ENCODE results near the gene HYAL4.
A peak's percentile ranks its signal among the peaks of the same experiment; 100 is the strongest.
"Not testable (repeated sequence)": the region's sequence is repeated elsewhere in the genome, so short reads cannot be mapped to it uniquely, and the experiment has no call there.

HYAL4 gene

GRCh38 chr7:123820864-123821263 lies 24.1 kb upstream of the HYAL4 start:
- POLR2A ChIA-PET, result no interaction called here
- TF ChIP-seq CTCF (IDR thresholded peaks at IDR 0.05; ENCODE audit: control extremely low read depth, extremely low read depth, low read depth, missing control alignments), result no peak
- CTCF ChIA-PET, result interaction anchor here (1.0 kb wide), 1 partner anchor 28 kb away, joined by 4 read pairs; no protein-coding TSS in a partner anchor
- no peak for DNase-seq (ENCODE audit: extremely low spot score)

- ChIA-PET POLR2A (no interaction called here), CTCF (interaction anchor here (1.0 kb wide), 1 partner anchor 28 kb away, joined by 4 read pairs; no protein-coding TSS in a partner anchor)
- no peak for DNase-seq (ENCODE audit: extremely low spot score)
- no peak for TF ChIP-seq CTCF (IDR thresholded peaks at IDR 0.05; ENCODE audit: control extremely low read depth, extremely low read depth, low read depth, missing control alignments)
Measured at GRCh38 chr7:123821320-123821719, 23.6 kb upstream of the HYAL4 start.

GRCh38 chr7:123823898-123824753 lies 20.8 kb upstream of the HYAL4 start:
- CTCF ChIA-PET, result interaction anchor here (1.2 to 5.4 kb wide), 5 partner anchors 9 to 48 kb away, joined by 5 to 25 read pairs (median 8); no protein-coding TSS in a partner anchor
- POLR2A ChIA-PET, result no interaction called here
- peak; percentile 42 for DNase-seq (ENCODE audit: extremely low spot score)
- TF ChIP-seq CTCF (IDR thresholded peaks at IDR 0.05; ENCODE audit: control extremely low read depth, extremely low read depth, low read depth, missing control alignments), result no peak

GRCh38 chr7:123824754-123825067 lies 20.3 kb upstream of the HYAL4 start:
- DNase-seq (ENCODE audit: extremely low spot score), result no peak
- ChIA-PET POLR2A (interaction anchor here (0.7 kb wide), 1 partner anchor 76 kb away, joined by 3 read pairs; the partner anchor contains the start of gene WASL), CTCF (interaction anchor here (1.2 to 5.4 kb wide), 5 partner anchors 10 to 47 kb away, joined by 5 to 25 read pairs (median 8); no protein-coding TSS in a partner anchor)
- no peak for TF ChIP-seq CTCF (IDR thresholded peaks at IDR 0.05; ENCODE audit: control extremely low read depth, extremely low read depth, low read depth, missing control alignments)

- ChIA-PET POLR2A (no interaction called here), CTCF (interaction anchor here (0.9 to 1.3 kb wide), 3 partner anchors 19 to 43 kb away, joined by 3 to 4 read pairs (median 4); no protein-coding TSS in a partner anchor)
- DNase-seq (ENCODE audit: extremely low spot score), result no peak
- no peak for TF ChIP-seq CTCF (IDR thresholded peaks at IDR 0.05; ENCODE audit: control extremely low read depth, extremely low read depth, low read depth, missing control alignments)
Measured at GRCh38 chr7:123828805-123829204, 16.2 kb upstream of the HYAL4 start.

GRCh38 chr7:123836656-123837055 lies 8.3 kb upstream of the HYAL4 start:
- ChIA-PET POLR2A (no interaction called here), CTCF (interaction anchor here (0.9 kb wide), 1 partner anchor 24 kb away, joined by 4 read pairs; no protein-coding TSS in a partner anchor)
- DNase-seq (ENCODE audit: extremely low spot score), result no peak
- TF ChIP-seq CTCF (IDR thresholded peaks at IDR 0.05; ENCODE audit: control extremely low read depth, extremely low read depth, low read depth, missing control alignments), result no peak

- POLR2A ChIA-PET; DNase-seq (ENCODE audit: extremely low spot score); CTCF ChIA-PET: not testable (repeated sequence)
Measured at GRCh38 chr7:123839106-123839505, 5.9 kb upstream of the HYAL4 start.

- CTCF ChIA-PET, result interaction anchor here (2.0 to 5.8 kb wide), 3 partner anchors 21 to 46 kb away, joined by 5 to 30 read pairs (median 23); no protein-coding TSS in a partner anchor
- POLR2A ChIA-PET, result not testable (repeated sequence)
Measured at GRCh38 chr7:123844142-123844541, 827 bp upstream of the HYAL4 start.

More at GRCh38 chr7:123844142-123844541, 827 bp upstream of the HYAL4 start:
- DNase-seq (ENCODE audit: extremely low spot score), result not testable (repeated sequence)

Data from GM10248 (cell line).